Smooth muscle cell of the coronary artery (primary cell): ENCODE measurements around the gene OR2T10. TPM values are rescaled to one million over a fixed set of nuclear protein-coding genes. Genes with fewer than 3 reads are reported as not detected.

Experiments used
- total RNA-seq: library from RNA; depleted of rRNA; stranded (reverse); fragments of >200 nt; gene quantifications from 2 replicates; pipeline ENCODE4 v1.2.3, GENCODE V29; 2014; ENCODE audit warnings: low replicate concordance

Gene OR2T10, protein sequence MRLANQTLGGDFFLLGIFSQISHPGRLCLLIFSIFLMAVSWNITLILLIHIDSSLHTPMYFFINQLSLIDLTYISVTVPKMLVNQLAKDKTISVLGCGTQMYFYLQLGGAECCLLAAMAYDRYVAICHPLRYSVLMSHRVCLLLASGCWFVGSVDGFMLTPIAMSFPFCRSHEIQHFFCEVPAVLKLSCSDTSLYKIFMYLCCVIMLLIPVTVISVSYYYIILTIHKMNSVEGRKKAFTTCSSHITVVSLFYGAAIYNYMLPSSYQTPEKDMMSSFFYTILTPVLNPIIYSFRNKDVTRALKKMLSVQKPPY
- not detected in 2 replicates for total RNA-seq

DNA sequence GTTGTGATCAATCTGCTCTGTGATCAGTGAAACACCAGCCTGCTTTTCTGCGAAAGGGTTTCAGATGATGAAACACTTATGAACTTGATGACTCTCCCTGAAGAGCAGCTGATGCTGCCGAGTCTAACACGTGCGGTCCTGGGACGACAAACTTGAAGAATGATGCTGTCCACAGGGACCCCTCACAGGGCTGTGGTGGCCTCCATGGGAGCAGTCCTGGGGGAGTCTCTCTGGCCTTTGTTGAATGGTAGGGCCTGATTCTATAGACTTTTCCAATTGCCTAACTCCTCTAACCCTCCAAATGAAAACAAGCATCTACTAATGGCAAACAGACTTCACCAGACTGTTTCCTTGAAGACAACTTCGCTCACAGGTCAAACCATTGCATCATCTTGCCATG is at the start of gene OR2T10:
TSS of gene OR2T10 (minus strand) at position 112 of the 400 bp plus-strand sequence. CDS start 3,932 bp downstream, outside the sequence.

DNA sequence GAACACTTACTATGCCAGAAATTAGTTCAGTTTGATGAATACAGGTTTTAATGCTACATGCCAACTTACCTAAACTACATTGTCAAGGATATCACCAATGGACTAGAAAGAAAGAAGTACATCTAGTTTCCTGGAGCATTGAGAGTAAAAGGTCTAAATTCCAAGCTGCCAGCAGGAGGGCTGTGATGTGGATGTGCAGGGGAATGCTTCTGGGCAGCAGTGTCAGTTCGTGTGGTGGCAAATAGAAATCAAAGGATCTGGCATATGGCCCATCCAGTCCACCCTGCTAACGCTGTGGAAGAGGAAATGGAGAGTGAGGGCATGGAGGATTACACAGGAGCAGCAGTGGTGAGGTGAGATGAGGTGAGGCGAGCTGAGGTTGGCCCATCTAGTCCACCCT is 47.7 kb upstream of the OR2T10 start, which contains the start of gene OR2T35:
TSS of gene OR2T35 (minus strand) at position 101 of the 400 bp plus-strand sequence. CDS start 6,020 bp downstream, outside the sequence.

DNA sequence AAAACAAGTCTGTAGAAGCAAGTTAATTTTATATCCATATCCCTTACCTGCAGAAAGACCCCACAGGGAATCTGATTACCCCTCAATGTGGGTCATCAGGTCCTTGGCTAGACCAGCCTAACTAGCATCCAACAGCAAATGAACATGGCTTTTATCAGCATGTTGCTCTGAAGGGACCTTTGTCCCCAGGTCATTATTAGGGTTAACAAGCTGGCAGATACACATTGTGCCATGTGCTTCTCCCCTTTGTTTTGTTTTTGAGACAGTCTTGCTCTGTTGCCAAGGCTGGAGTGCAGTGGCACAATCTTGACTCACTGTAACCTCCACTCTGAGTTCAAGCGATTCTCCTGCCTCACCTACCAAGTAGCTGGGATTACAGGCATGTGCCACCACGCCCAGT is 37.5 kb upstream of the OR2T10 start, which contains the start of gene OR2T11:
TSS of gene OR2T11 (minus strand) at position 101 of the 400 bp plus-strand sequence. CDS start 7,963 bp downstream, outside the sequence.

DNA sequence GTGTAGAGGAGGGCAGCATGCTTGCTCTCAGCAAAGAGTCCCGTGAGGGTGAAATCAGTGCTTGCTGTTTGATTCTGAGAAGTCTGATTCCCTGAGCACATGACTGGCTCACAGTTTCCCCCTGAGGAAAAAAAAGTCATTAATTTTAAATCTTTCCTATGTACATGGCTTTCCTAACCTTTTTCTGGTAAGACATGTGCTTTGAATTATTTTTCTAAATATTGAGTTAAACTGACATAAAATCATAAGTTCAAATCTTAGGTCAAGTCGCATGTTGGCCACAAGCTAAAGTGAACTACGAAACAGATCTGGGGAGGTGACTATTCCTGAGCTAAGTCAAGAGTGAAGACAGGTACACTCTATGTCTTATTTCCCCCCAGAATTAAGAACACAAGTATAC is 22.8 kb downstream of the OR2T10 start, which contains the start of gene OR2T34:
TSS of gene OR2T34 (minus strand) at position 101 of the 400 bp plus-strand sequence. CDS start at position 101, 0 bp downstream.

DNA sequence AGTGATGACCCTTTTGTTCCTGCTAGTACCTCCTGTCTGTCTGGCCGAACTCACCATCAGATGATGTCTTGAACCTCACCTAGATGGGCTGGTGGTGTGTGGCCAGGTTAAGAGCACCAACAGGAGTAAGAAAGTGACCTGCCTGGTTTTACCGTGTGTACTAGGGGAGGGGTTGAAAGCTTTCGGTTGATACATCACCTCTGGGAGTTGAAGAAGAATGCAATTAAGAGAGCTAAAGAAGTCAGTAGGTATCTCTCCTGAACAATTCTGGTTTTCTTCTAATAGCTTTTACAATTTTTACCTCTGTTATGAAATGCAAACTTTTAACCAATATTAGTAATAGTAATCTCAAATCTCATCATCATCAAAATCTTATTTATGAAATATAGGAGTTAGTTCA is 34.8 kb downstream of the OR2T10 start, which contains the start of gene OR2T29:
TSS of gene OR2T29 (minus strand) at position 101 of the 400 bp plus-strand sequence. CDS start 3,281 bp downstream, outside the sequence.

Other genes starting within 250 kb of the OR2T10 start
- gene OR14C36, start 248.9 kb downstream of the OR2T10 start, total RNA-seq = not detected in 2 replicates
- not detected in 2 replicates for gene OR2T4, start 236.0 kb downstream of the OR2T10 start, total RNA-seq
- not detected in 2 replicates for gene OR2T6, start 222.0 kb downstream of the OR2T10 start, total RNA-seq
- gene OR2T1, start 194.7 kb downstream of the OR2T10 start, total RNA-seq = not detected in 2 replicates
- not detected in 2 replicates for gene OR2T2, start 152.1 kb downstream of the OR2T10 start, total RNA-seq
- gene OR2T3, start 124.3 kb downstream of the OR2T10 start, total RNA-seq = not detected in 2 replicates
- gene OR2T5, start 109.1 kb downstream of the OR2T10 start, total RNA-seq = not detected in 2 replicates
- gene OR2G6, start 89.6 kb downstream of the OR2T10 start, total RNA-seq = not detected in 2 replicates
- gene OR2T29, start 34.9 kb downstream of the OR2T10 start, total RNA-seq = not detected in 2 replicates
- gene OR2T34, start 22.9 kb downstream of the OR2T10 start, total RNA-seq = not detected in 2 replicates
- gene OR2T11, start 37.4 kb upstream of the OR2T10 start, total RNA-seq = not detected in 2 replicates
- gene OR2T35, start 47.6 kb upstream of the OR2T10 start, total RNA-seq = not detected in 2 replicates
- gene OR2T27, start 57.8 kb upstream of the OR2T10 start, total RNA-seq = not detected in 2 replicates
- not detected in 2 replicates for gene OR14I1, start 105.1 kb upstream of the OR2T10 start, total RNA-seq
- 0.30 and 0.35 TPM in 2 replicates for gene LYPD8, start 158.1 kb upstream of the OR2T10 start, total RNA-seq
- 22.6 and 26.7 TPM in 2 replicates for gene SH3BP5L, start 228.2 kb upstream of the OR2T10 start, total RNA-seq
- gene ZNF672, start 240.5 kb upstream of the OR2T10 start, total RNA-seq = 9.7 and 23.8 TPM in 2 replicates